IPS-18a (cell line): ENCODE results near the gene SNX8.
A peak's percentile ranks its signal among the peaks of the same experiment; 100 is the strongest.

Experiments used
- H3K27ac ChIP-seq: one replicate; pipeline ENCODE4 v1.5.1; 2013; ENCODE audit warnings: low read length
- H3K27me3 ChIP-seq: one replicate; pipeline ENCODE4 v1.6.1; 2013; ENCODE audit warnings: mild to moderate bottlenecking, low read length; ENCODE audit not compliant: control insufficient read depth, insufficient read depth
- H3K36me3 ChIP-seq: one replicate; pipeline ENCODE4 v1.6.1; 2013; ENCODE audit warnings: low read depth, low read length; ENCODE audit not compliant: control insufficient read depth
- H3K4me1 ChIP-seq: one replicate; pipeline ENCODE4 v1.6.1; 2013; ENCODE audit warnings: low read depth, low read length; ENCODE audit not compliant: control insufficient read depth
- H3K4me3 ChIP-seq: one replicate; pipeline ENCODE4 v1.5.1; 2013; ENCODE audit warnings: low read length
- H3K9ac ChIP-seq: one replicate; pipeline ENCODE4 v1.6.1; 2013; ENCODE audit warnings: mild to moderate bottlenecking, low read length, moderate library complexity
- H3K9me3 ChIP-seq: one replicate; pipeline ENCODE4 v1.6.1; 2013; ENCODE audit warnings: low read depth, low read length; ENCODE audit not compliant: control insufficient read depth

SNX8 gene, protein sequence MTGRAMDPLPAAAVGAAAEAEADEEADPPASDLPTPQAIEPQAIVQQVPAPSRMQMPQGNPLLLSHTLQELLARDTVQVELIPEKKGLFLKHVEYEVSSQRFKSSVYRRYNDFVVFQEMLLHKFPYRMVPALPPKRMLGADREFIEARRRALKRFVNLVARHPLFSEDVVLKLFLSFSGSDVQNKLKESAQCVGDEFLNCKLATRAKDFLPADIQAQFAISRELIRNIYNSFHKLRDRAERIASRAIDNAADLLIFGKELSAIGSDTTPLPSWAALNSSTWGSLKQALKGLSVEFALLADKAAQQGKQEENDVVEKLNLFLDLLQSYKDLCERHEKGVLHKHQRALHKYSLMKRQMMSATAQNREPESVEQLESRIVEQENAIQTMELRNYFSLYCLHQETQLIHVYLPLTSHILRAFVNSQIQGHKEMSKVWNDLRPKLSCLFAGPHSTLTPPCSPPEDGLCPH

DNA sequence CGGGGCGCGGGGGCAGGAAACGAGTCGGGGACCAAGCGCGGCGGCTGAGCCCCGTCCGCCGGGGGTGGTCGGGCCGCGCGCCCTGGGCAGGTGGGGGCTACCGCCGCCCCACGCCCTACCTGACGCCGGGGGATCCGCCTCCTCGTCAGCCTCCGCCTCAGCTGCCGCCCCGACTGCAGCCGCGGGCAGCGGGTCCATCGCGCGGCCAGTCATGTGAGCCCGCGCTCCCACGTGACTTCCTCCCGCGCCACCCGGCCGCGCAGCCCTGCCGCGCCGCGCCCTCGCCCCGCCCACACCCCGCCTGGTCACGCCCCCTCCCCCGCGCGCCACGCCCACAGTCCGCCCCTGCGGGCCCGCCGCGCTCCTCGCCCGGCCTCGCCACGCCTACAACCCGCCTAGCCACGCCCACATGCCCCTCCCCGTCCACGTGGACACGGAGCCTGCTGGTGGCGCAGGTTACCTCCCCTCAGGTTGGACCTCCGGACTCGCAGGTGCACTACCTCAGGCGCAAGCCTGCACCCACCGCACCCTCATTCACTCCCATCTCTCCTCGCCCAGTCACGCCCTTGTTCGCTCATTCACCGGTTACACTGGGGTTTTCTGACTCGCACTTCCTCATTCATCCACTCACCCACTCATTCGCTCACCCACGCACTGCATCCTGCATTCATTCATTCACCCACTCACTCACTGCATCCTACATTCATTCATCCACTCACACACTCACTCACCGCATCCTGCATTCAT lies at the start of gene SNX8:
TSS of gene SNX8 (minus strand) at position 233 of the 747 bp plus-strand sequence. CDS start at position 213, 20 bp downstream.
- Histone ChIP-seq H3K9me3 (no peaks in the 10 kb centered on the region), H3K27ac (no peak within 1 kb of the TSS), H3K36me3 (no peaks in the 10 kb centered on the region), H3K4me3 (peak within 1 kb of the TSS; percentile 75), H3K4me1 (peaks cover 8% of the 10 kb centered on the region), H3K9ac (peak within 1 kb of the TSS; percentile 65), H3K27me3 (no peaks in the 10 kb centered on the region)

DNA sequence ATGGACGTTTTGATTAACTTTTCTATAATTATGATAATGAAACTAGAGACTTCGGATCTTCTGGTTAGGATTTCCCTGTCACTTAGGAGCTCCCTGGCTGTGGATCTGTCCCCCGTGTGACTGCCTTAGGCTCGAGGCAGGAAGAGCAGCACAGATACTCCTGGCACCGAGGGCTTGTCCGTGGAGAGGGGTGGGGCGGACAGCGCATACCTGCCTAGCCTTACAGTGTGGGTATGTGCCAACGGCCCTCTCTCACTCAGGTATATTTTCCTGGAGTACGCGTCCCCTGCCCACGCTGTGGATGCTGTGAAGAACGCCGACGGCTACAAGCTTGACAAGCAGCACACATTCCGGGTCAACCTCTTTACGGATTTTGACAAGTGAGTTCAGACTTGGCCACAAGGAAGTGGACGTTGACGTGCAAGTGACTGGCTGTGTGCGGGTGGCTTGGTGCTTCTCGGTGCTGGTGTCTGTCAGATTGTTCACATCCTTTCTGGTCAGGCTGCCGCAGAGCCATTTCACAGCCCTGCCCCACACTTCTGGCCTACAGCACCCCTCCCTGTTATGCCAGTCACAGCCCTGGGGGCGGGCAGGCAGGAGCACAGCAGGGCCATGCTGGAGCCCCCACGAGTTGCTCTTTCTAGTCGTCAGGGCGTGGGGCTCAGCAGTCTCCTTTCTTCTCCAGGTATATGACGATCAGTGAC lies 48.3 kb upstream of the SNX8 start:
- H3K27ac ChIP-seq, result no peak overlapping the region
- no peaks in the 10 kb centered on the region for H3K9me3 ChIP-seq
- H3K36me3 ChIP-seq, result peaks cover 94% of the 10 kb centered on the region

DNA sequence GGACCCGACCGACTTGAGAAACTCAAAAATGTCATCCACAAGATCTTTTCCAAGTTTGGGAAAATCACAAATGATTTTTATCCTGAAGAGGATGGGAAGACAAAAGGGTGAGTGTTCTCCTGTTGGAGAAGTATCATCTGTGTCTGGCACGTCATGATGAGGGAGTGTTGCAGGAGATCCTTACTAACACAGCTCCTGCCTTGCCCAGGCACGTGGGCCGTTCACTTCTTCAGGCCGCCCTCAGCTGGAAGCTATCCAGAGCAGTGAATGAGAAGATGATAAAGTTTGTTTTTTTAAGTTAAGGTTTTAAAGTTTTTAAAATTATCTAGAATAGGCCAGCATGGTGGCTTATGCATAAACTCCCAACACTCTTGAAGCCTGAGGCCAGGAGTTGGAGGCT lies 46.6 kb upstream of the SNX8 start:
- H3K9me3 ChIP-seq, result no peaks in the 10 kb centered on the region
- no peaks in the 10 kb centered on the region for H3K4me1 ChIP-seq
- H3K27me3 ChIP-seq, result no peaks in the 10 kb centered on the region
- no peak overlapping the region for H3K4me3 ChIP-seq
- H3K9ac ChIP-seq, result no peak overlapping the region
- H3K36me3 ChIP-seq, result peaks cover 87% of the 10 kb centered on the region
- no peak overlapping the region for H3K27ac ChIP-seq

More for the DNA sequence above, 48.3 kb upstream of the SNX8 start:
- Histone ChIP-seq H3K4me3 (no peak overlapping the region), H3K9ac (no peak overlapping the region), H3K4me1 (no peaks in the 10 kb centered on the region), H3K27me3 (no peaks in the 10 kb centered on the region)

DNA sequence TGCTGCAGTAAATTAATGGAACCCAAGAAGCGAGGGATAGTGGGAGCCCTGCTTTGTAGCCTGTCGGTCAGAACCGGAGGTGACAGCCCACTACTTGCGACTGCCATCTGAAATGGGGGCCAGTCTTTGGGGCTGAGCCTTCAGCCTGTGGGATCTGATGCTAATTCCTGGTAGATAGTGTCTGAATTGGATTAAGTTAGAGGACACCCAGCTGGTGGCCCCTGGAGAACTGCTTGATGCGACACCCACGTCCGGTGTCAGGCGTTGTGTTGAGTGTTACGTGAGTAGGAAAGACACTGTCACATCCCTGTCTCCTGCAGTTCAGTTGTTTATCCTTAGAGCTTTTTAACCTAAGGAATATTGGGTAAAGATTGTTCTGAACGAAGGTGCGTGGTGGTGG lies 45.4 kb upstream of the SNX8 start:
- Histone ChIP-seq H3K27ac (no peak overlapping the region), H3K4me3 (no peak overlapping the region), H3K36me3 (peaks cover 75% of the 10 kb centered on the region), H3K9ac (no peak overlapping the region), H3K9me3 (no peaks in the 10 kb centered on the region), H3K4me1 (no peaks in the 10 kb centered on the region), H3K27me3 (no peaks in the 10 kb centered on the region)

DNA sequence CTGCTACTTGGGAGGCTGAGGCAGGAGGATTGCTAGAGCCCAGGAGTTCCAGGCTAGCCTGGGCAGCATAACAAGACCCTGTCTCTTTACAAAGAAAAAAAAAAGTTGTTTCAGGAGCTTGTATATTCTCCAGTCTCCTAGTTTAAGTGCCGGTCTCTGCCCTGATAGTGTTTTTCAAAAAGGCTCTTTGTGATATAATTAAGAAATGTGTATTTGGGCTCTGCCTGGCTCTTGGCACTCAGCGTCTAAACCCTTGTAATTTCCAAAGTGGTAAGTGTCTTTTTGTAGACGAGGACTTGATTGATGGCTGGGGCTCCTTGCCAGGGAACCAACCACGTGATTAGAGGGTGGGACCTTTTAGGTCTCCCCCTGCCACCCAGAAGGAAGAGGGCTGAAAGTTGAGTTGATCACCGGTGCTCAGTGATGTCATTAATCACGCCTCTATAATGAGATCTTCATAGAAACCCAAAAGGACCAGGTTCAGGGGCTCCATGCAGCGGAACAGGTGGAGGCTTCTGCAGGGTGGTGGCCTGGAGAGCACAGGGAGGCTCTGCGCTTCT lies 44.8 kb upstream of the SNX8 start:
- no peaks in the 10 kb centered on the region for H3K27me3 ChIP-seq
- H3K36me3 ChIP-seq, result peaks cover 69% of the 10 kb centered on the region
- no peaks in the 10 kb centered on the region for H3K4me1 ChIP-seq
- no peaks in the 10 kb centered on the region for H3K9me3 ChIP-seq
- no peak overlapping the region for H3K9ac ChIP-seq
- no peak overlapping the region for H3K4me3 ChIP-seq
- H3K27ac ChIP-seq, result no peak overlapping the region

DNA sequence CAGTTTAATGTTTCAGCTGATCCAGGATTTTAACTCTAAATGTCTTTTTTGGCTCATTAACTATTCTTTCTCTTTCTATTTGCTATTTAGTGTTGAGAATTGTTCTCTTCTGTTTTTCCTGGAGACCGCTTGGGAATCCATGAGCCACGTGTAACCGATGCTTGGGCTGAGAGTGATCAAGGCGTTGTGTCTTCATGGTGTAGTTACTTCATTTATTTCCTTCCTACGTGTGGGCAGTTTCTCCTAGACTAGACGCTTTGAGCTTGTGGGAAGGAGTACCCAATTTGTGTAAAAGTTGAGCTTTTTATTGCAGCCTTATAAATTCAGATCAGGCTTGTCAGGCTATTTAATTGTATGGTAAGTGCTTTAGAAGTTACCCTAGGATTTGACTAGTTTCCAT lies 43.3 kb upstream of the SNX8 start:
- Histone ChIP-seq H3K27ac (no peak overlapping the region), H3K36me3 (peaks cover 54% of the 10 kb centered on the region), H3K4me3 (no peak overlapping the region), H3K9me3 (no peaks in the 10 kb centered on the region), H3K4me1 (no peaks in the 10 kb centered on the region), H3K27me3 (no peaks in the 10 kb centered on the region), H3K9ac (no peak overlapping the region)

DNA sequence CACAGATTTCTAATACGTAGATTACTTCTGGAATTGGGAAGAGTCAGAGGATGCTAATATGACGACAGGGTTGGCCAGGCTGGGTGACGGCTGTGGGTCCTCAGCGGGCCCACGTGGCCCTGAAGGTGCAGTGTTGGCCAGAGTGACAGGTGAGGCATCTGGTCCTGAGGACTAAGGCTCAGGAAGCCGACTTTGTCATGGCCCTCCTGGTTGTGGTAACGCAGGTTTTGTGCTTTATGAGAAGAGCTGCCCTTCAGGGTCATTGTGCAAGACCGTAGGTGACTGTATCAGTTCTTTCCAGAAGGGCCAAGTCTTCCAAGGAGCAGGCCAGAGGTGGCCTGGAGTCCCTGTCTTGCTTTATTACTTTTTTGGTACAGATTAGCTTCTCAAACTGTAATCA lies 42.9 kb upstream of the SNX8 start:
- H3K27me3 ChIP-seq, result no peaks in the 10 kb centered on the region
- no peak overlapping the region for H3K4me3 ChIP-seq
- H3K4me1 ChIP-seq, result no peaks in the 10 kb centered on the region
- no peaks in the 10 kb centered on the region for H3K9me3 ChIP-seq
- no peak overlapping the region for H3K27ac ChIP-seq
- H3K9ac ChIP-seq, result no peak overlapping the region
- H3K36me3 ChIP-seq, result peaks cover 50% of the 10 kb centered on the region

DNA sequence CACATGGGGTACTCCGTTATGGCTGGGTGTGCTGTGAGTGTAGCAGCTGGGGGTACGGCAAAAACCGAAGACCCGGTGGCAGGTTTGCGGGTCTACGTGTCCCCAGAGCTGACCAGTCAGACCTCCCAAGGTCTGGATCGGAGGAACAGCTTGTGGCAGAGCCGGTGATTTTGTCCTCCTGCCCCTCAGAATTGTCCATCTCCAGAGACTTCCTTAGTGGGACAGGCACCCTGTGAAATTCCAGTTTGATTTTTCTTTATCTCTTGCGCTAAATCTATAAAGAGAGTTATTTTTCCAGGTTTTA lies 41.4 kb upstream of the SNX8 start:
- Histone ChIP-seq H3K4me1 (no peaks in the 10 kb centered on the region), H3K36me3 (peaks cover 40% of the 10 kb centered on the region), H3K27ac (no peak overlapping the region), H3K27me3 (no peaks in the 10 kb centered on the region), H3K9ac (peak overlapping the region; percentile 93), H3K4me3 (peak overlapping the region; percentile 84), H3K9me3 (no peaks in the 10 kb centered on the region)

DNA sequence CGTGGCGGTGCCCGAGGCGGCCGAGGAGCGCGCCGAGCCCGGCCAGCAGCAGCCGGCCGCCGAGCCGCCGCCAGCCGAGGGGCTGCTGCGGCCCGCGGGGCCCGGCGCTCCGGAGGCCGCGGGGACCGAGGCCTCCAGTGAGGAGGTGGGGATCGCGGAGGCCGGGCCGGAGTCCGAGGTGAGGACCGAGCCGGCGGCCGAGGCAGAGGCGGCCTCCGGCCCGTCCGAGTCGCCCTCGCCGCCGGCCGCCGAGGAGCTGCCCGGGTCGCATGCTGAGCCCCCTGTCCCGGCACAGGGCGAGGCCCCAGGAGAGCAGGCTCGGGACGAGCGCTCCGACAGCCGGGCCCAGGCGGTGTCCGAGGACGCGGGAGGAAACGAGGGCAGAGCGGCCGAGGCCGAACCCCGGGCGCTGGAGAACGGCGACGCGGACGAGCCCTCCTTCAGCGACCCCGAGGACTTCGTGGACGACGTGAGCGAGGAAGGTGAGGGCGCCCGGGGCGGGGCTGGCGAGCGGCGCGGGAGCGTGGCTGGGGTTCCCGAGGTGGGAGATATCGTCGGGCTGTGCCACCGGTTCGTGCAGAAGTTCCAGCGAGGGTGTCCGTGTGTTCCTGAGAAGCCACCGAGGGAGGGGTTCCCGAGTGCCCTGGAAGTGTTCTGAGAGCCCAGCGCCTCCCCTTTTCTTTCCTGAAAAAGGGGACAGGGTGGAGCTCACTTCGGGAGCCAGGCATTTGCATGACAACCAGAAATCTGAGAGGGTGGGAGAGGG lies 40.9 kb upstream of the SNX8 start:
- Histone ChIP-seq H3K27ac (no peak overlapping the region), H3K9me3 (no peaks in the 10 kb centered on the region), H3K4me3 (peak overlapping the region; percentile 84), H3K4me1 (no peaks in the 10 kb centered on the region), H3K27me3 (no peaks in the 10 kb centered on the region), H3K36me3 (peaks cover 35% of the 10 kb centered on the region), H3K9ac (peak overlapping the region; percentile 96)

DNA sequence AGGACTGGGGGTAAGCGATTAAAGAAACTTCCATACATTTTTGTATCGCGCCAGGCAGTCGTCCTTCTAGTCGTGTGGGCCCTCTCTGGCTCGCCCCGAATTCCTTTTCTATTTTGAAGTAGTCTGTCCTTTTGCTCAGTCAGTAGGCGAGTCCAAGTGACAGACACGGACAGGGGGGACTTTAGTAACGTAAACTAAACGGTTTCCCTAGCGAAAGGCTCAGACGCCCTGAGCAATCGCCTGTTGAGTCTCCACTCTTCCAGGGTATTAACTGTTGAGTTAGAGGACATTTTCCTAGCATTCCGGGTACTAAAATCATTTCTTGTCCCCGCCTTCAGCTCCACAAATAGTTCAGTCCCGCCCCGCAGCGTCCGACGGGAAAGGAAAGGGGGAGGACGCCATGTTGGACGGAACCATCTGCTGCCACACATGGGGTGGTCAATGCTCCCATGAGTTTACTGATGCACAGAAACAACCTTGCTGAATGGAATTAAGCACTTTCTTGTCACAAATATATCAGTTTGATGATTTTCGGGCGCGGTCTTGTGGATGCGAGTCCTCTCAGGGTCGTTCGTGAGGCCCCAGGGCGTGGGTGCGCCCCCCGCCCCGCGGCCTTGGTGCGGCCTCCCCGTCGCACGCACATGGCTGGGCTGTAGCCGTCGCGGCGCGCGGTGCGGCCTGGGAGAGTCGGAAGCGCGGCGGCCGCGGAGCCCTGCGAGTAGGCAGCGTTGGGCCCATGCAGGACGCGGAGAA lies 40.1 kb upstream of the SNX8 start, which contains the start of gene EIF3B:
TSS of gene EIF3B (plus strand) at position 642 of the 753 bp plus-strand sequence. CDS start at position 737, 95 bp downstream.
- H3K4me1 ChIP-seq, result no peaks in the 10 kb centered on the region
- peak within 1 kb of the TSS; percentile 96 for H3K9ac ChIP-seq
- H3K36me3 ChIP-seq, result peaks cover 27% of the 10 kb centered on the region
- H3K27me3 ChIP-seq, result no peaks in the 10 kb centered on the region
- H3K27ac ChIP-seq, result peak within 1 kb of the TSS; percentile 91
- H3K4me3 ChIP-seq, result peak within 1 kb of the TSS; percentile 84
- no peaks in the 10 kb centered on the region for H3K9me3 ChIP-seq
